Caco-2 (cell line): Measurements from ENCODE around the gene FCRL2. TPM values are rescaled to one million over a fixed set of nuclear protein-coding genes. Genes with fewer than 3 reads are reported as not detected.

ENCODE experiments used
- BruUV-seq: library from RNA; stranded (reverse); fragments of 400-500 nt; replicated peaks from 2 replicates; lab custom pipeline; 2021; lab: Mats Ljungman, UMichigan
- CTCF ChIA-PET: fragments of 300-600 bp; sonication (Branson Sonifier 250); formaldehyde crosslinking; loops from one replicate; lab custom pipeline; 2022; ENCODE audit warnings: antibody characterized with exemption; lab: Charles Lee
- POLR2A ChIA-PET: fragments of 300-600 bp; sonication (Branson Sonifier 250); formaldehyde crosslinking; loops from one replicate; lab custom pipeline; 2022; ENCODE audit warnings: antibody characterized with exemption; lab: Charles Lee
- DNase-seq, 2 experiments: peaks; one replicate each; pipeline versions ENCODE4 v3.0.0 to v3.0.0-alpha.2; 2020 to 2022
- H3K27me3 ChIP-seq: replicated peaks from 2 replicates; pipeline ENCODE4 v1.6.0; 2011; ENCODE audit warnings: low read length; ENCODE audit not compliant: control insufficient read depth, insufficient read depth
- H3K36me3 ChIP-seq: 2 replicates; pipeline ENCODE4 v1.5.1; 2011; ENCODE audit warnings: low read length; ENCODE audit not compliant: control insufficient read depth, insufficient read depth
- H3K4me1 ChIP-seq: fragments of 250-450 bp; sonication (Bioruptor Pico); 2 replicates; pipeline ENCODE4 v1.5.1; 2020; ENCODE audit warnings: mild to moderate bottlenecking
- H3K4me3 ChIP-seq: 2 replicates; pipeline ENCODE4 v1.5.1; 2011; ENCODE audit warnings: low read depth, mild to moderate bottlenecking, control low read depth, low read length
- H3K9me3 ChIP-seq: fragments of 250-450 bp; sonication (Bioruptor Pico); 2 replicates; pipeline ENCODE4 v1.5.1; 2020; ENCODE audit warnings: mild to moderate bottlenecking, moderate library complexity
- H3K27ac Mint-ChIP-seq: one replicate; pipeline ENCODE4 v1.8.0; 2022; ENCODE audit warnings: mixed read lengths; ENCODE audit not compliant: unreplicated experiment
- H3K27me3 Mint-ChIP-seq: one replicate; pipeline ENCODE4 v1.8.0; 2022; ENCODE audit warnings: mixed read lengths; ENCODE audit not compliant: insufficient read depth, unreplicated experiment
- H3K36me3 Mint-ChIP-seq: one replicate; pipeline ENCODE4 v1.8.0; 2022; ENCODE audit warnings: mild to moderate bottlenecking, mixed read lengths; ENCODE audit not compliant: insufficient read depth, unreplicated experiment
- H3K4me1 Mint-ChIP-seq: one replicate; pipeline ENCODE4 v1.8.0; 2022; ENCODE audit warnings: low read depth, mixed read lengths; ENCODE audit not compliant: unreplicated experiment
- H3K4me3 Mint-ChIP-seq: one replicate; pipeline ENCODE4 v1.8.0; 2022; ENCODE audit warnings: mild to moderate bottlenecking, moderate library complexity, mixed read lengths; ENCODE audit not compliant: unreplicated experiment
- H3K9me3 Mint-ChIP-seq: one replicate; pipeline ENCODE4 v1.8.0; 2022; ENCODE audit warnings: mixed read lengths; ENCODE audit not compliant: unreplicated experiment
- intact Hi-C: fragments of 100-400 bp; cut with micrococcal nuclease; formaldehyde crosslinking; loops from one replicate; pipeline ENCODE4 v1.10.0; 2022; ENCODE audit not compliant: unreplicated experiment
- total RNA-seq: library from RNA; stranded (reverse); gene quantifications from 2 replicates; pipeline ENCODE4 v1.2.3, GENCODE V29; 2022
- TF ChIP-seq, protein P1 (sequence below), 2 experiments: fragments of 200-600 bp in 1 of 2; IDR thresholded peaks; 1 replicate in 1 of 2; 2 replicates in 1 of 2; pipeline versions ENCODE4 v1.5.1 to v1.8.0; 2011 to 2022; ENCODE audit warnings: antibody characterized with exemption in 1 of 2, control low read depth in 1 of 2, inconsistent platforms in 1 of 2, low read depth in 1 of 2, low read length in 1 of 2, mild to moderate bottlenecking in 1 of 2, moderate library complexity in 1 of 2; ENCODE audit not compliant: insufficient read depth in 1 of 2, severe bottlenecking in 1 of 2, unreplicated experiment in 1 of 2

The FCRL2 gene
- total RNA-seq, 1 experiment from 2014 or later = not detected

GRCh38 chr1:157781048-157781447, 4.1 kb upstream of the FCRL2 start:
- no peaks in the 10 kb centered on the region for H3K4me1 Mint-ChIP-seq
- ChIA-PET POLR2A (no interaction called here), CTCF (no interaction called here)
- H3K4me1 ChIP-seq = no peaks in the 10 kb centered on the region
- H3K27me3 ChIP-seq = no peaks in the 10 kb centered on the region
- no peaks in the 10 kb centered on the region for H3K9me3 ChIP-seq
- TF ChIP-seq, protein P1, sequence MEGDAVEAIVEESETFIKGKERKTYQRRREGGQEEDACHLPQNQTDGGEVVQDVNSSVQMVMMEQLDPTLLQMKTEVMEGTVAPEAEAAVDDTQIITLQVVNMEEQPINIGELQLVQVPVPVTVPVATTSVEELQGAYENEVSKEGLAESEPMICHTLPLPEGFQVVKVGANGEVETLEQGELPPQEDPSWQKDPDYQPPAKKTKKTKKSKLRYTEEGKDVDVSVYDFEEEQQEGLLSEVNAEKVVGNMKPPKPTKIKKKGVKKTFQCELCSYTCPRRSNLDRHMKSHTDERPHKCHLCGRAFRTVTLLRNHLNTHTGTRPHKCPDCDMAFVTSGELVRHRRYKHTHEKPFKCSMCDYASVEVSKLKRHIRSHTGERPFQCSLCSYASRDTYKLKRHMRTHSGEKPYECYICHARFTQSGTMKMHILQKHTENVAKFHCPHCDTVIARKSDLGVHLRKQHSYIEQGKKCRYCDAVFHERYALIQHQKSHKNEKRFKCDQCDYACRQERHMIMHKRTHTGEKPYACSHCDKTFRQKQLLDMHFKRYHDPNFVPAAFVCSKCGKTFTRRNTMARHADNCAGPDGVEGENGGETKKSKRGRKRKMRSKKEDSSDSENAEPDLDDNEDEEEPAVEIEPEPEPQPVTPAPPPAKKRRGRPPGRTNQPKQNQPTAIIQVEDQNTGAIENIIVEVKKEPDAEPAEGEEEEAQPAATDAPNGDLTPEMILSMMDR (IDR thresholded peaks at IDR 0.05; ENCODE audit: insufficient read depth in 1 of 2, low read depth in 1 of 2, low read length in 1 of 2, severe bottlenecking in 1 of 2, unreplicated experiment in 1 of 2) = no peak
- intact Hi-C loops = no loop called here
- no peaks in the 10 kb centered on the region for H3K36me3 ChIP-seq
- DNase-seq = no peak
- no peaks in the 10 kb centered on the region for H3K36me3 Mint-ChIP-seq
- no peaks in the 10 kb centered on the region for H3K9me3 Mint-ChIP-seq
- no peak overlapping the region for H3K27ac Mint-ChIP-seq
- no TSS peak for BruUV-seq
- H3K4me3 Mint-ChIP-seq = no peak overlapping the region
- H3K27me3 Mint-ChIP-seq = peaks cover 8% of the 10 kb centered on the region
- H3K4me3 ChIP-seq = no peak overlapping the region

DNA sequence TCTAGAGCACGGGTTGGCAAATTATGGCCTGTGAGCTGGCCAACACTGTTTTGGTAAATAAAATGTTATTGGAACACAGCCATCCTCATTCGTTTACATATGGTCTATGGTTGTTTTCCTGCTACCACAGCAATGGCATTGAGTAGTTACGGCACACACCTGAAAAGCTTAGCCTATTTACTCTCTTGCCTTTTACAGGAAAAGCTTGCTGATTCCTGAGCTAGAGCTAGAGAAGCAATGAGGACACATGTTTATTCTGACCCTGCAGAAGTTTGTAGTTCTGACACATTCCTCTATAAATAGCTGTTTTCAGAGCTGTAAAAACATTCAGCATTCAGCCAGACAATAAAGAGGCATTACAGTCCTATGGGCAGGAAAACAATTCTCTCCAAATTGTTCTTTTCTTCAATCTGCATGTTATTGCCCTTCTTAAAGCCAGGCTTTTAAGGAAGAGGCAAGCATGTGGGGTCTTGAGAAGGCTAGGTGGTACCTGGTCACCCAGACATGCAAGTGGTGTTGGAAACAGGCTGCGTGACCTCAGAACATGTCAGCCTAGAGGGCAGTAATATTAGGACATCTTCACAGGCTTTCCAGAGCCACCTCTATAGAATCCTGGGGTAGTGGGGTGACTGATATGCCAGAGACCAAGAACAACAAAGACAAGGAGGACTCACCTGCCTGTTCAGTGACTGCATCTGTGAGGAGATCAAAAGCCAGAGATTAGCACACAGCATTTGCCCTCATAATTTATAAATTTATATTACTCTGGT, 1.6 kb downstream of the FCRL2 start:
- POLR2A ChIA-PET = no interaction called here
- intact Hi-C loops = no loop called here
- Mint-ChIP-seq H3K4me1 (no peaks in the 10 kb centered on the region), H3K4me3 (no peak overlapping the region), H3K27me3 (peaks cover 8% of the 10 kb centered on the region), H3K27ac (no peak overlapping the region), H3K9me3 (no peaks in the 10 kb centered on the region), H3K36me3 (no peaks in the 10 kb centered on the region)
- Histone ChIP-seq H3K4me3 (no peak overlapping the region), H3K4me1 (no peaks in the 10 kb centered on the region), H3K9me3 (no peaks in the 10 kb centered on the region), H3K27me3 (no peaks in the 10 kb centered on the region), H3K36me3 (no peaks in the 10 kb centered on the region)
- CTCF ChIA-PET = no interaction called here
- no TSS peak for BruUV-seq
- TF ChIP-seq, protein P1 (IDR thresholded peaks at IDR 0.05; ENCODE audit: insufficient read depth in 1 of 2, low read depth in 1 of 2, low read length in 1 of 2, severe bottlenecking in 1 of 2, unreplicated experiment in 1 of 2) = no peak
- no peak for DNase-seq

DNA sequence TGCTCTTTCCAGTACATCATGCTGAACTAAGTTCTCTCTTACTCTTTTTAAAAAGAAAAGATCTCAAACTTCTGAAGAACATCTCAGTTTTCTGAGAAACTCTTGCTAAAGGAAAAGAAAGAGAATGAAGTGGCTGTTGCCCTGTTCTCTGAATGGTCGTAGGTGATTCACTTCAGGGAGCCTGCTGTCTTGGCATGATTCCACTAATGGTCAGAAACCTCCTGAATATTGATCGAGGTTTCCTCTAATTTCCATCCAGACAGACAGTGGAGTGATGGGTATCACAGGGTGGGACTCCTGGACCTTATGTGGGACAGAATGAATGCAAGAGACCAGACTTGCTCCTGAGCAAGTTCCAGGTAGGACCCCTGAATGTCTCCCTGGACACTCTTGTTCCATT, 2.5 kb downstream of the FCRL2 start:
- Mint-ChIP-seq H3K4me1 (no peaks in the 10 kb centered on the region), H3K4me3 (no peak overlapping the region), H3K27me3 (peaks cover 5% of the 10 kb centered on the region), H3K27ac (no peak overlapping the region), H3K9me3 (no peaks in the 10 kb centered on the region), H3K36me3 (no peaks in the 10 kb centered on the region)
- POLR2A ChIA-PET = no interaction called here
- DNase-seq = no peak
- Histone ChIP-seq H3K36me3 (no peaks in the 10 kb centered on the region), H3K4me1 (no peaks in the 10 kb centered on the region), H3K4me3 (no peak overlapping the region), H3K9me3 (no peaks in the 10 kb centered on the region), H3K27me3 (no peaks in the 10 kb centered on the region; the same call in 1 of the 2 replicates)
- CTCF ChIA-PET = no interaction called here
- intact Hi-C loops = no loop called here
- BruUV-seq = no TSS peak
- TF ChIP-seq, protein P1 (IDR thresholded peaks at IDR 0.05; ENCODE audit: insufficient read depth in 1 of 2, low read depth in 1 of 2, low read length in 1 of 2, severe bottlenecking in 1 of 2, unreplicated experiment in 1 of 2) = no peak
